T follicular helper cell (primary cell): ENCODE measurements around the gene ETV5.

Source experiments
- DNase-seq: peaks from one replicate; pipeline ENCODE4 v3.0.0-alpha.2; 2020; ENCODE audit warnings: low read depth
- total RNA-seq, 2 experiments: gene quantifications; one replicate each; lab custom pipeline; 2026; lab: John Stamatoyannopoulos, UW

The ETV5 gene
- total RNA-seq = 0 to 0.78 reads per million in 2 experiments

DNA sequence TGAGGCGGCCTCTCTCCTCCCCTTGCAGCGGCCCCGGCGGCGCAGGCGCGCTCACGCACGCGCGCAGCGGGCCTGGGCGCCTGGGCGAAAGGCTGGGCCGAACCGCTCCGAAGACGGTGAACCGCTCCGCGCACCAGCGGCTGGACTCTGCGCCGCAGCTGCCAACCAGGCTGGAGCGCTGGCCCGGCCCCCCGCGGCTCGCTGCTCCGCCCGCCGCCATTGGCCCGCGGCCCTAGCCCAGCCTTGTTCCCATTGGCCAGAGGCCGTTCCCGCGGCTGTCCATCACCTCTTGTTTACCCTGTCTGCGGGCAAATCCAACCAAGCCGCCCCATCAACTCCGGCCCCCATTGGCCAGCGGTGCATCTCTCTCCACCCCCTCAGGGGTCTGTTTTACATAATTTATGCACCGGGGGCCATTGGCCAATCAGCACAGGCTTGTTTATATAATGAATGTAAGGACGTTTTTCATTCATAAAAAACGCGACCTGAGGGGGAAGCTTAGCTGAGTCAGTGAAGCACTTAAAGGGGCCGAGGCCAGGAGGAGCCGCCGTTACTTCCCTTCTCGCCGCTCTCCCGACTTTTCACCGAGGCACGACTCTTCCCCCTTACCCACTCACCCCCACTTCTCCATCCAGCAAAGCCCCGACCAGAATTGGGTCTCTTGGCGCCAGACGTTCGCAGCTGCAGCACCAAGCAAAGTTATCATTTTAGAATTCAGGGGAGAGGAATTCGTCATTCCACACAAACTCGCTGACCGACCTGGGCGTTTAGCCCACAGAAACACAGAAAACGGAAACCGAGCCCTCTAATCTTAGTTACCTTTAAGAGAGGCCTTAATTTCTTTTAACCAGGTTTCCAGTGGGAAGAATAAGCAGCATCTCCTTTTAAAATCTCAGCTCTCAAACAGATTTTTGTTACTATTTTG lies at the start of gene ETV5:
Gene ETV5 (minus strand): TSS at position 149 of the 925 bp plus-strand sequence. CDS start 3,221 bp downstream, outside the sequence.
- peak; percentile 82 for DNase-seq

DNA sequence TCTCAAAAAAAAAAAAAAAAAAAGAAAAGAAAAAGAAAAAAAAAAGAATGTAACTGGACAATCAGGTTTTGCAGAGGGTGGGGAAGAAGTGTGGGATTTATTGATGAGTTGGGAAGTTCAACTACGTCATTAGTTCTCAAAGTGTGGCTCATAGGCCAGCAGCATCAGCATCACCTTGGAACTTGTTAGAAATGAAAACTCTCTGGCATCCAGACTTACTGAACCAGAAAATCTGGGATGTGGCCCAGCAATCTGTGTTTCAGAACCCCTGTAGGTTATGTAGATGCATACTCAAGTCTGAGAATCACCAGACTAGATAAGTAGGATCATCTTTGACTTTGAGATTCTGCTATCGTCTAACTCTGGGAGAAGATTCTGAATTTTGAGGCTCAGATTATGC lies 45.8 kb upstream of the ETV5 start:
- DNase-seq = no peak

DNA sequence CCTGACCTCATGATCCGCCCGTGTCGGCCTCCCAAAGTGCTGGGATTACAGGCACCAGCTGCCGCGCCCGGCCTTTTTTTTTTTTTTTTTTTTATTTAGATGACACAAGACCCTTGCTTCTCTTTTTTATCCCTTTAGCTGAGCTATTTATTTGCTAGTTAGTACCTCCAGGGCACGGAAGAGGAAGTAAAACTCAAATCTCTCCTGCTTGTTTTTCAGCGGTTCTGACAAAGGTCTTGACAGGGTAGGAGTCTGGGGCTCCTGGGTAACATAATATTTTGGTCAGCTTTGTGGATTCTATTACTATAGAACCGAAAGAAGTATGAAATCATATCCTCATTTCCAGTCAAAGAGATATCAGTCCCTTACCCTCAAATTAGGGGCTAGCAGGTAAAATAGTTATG lies 44.0 kb upstream of the ETV5 start:
- no peak for DNase-seq

DNA sequence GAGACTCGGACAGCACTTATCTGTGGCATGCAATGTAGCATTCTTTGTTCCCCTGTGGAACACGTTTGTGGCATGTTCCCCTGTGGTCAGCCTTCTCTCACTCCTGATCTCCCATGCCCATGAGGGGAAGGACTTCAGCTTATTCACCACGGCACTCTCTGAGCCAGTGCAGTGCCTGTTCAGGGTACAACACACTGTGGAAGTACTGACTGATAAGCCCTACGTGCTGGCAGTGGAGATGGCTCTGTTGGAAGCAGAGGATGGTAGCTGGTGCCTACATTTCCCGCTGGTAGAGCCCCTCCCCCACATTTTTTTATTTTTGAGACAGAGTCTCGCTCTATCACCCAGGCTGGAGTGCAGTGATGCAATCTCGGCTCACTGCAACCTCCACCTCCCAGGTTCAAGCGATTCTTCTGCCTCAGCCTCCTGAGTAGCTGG lies 43.5 kb upstream of the ETV5 start:
- no peak for DNase-seq

DNA sequence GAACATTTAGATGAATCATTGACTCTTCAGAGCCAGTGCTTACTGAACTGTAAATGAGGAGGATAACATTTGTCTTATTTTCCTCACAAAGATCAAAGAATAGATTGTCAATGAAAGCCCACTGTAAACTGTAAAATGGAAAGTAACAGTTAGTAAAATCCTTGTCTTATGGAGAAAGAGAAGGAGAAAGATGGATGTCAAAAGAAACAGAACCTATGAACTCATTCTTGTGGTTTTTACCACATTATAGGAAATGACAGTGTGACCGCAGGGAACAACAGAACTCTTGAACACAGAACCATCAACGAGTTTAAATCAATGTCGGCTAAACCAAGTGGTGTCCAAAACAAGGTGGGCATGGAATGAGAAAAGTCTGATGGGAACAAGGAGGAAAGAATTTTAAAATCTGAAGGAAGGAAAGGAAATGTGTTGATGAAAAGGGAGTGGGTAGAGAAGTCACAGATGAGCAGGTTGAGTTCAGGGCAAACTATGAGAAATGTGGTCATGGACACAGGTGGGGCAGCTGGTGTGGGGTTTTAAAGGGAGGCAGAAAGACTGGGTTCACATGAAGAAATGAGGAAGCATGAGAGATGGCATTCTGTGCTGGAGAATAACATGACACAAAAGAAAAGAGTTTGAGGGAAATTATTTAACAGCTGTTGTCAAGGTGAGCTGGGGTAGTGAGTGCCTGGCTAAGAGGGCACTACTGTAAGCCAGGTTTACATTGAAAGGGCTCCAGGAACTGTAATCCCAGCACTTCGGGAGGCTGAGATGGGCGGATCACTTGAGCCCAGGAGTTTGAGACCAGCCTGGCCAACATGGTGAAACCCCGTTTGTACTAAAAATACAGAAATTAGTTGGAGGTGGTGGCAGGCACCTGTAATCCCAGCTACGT lies 42.4 kb upstream of the ETV5 start:
- DNase-seq = no peak

DNA sequence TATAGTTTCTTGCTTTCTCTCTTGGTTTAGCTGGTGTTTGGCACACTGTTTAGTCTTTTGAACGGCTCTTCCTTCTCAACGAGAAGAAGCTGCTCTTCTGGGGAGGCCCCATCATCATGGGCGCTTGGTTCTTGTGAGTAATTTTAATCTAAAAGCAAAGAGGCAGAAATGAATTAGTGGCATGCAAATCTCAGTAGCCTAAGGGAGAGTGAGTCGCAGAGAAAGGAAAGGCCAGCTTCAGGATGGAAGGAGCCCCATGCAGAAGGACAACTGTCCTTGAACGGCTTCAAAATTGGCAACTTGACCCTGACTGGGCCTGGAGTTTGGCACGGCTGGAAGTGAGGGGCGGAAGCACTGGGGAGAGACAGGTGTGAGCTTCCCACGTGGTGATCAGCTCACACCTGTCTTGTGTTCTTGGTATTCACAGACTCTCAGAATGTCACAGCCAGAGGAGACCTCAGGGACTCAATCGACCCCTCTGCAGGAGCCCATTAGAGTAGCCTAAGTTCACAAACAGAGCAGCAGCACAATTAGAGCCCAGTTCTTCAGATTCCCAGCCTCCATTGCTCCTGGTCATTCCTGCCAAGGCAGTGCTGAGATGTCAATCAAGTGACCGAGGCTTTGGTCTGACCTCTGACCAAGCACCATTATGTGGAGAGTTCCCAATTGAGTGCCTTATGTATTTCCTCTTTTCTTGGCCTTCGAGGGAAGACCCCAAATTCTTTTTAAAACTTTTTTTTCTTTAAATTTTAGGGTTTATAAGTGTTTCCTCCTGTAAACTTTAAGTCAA lies 41.3 kb upstream of the ETV5 start:
- DNase-seq = no peak

DNA sequence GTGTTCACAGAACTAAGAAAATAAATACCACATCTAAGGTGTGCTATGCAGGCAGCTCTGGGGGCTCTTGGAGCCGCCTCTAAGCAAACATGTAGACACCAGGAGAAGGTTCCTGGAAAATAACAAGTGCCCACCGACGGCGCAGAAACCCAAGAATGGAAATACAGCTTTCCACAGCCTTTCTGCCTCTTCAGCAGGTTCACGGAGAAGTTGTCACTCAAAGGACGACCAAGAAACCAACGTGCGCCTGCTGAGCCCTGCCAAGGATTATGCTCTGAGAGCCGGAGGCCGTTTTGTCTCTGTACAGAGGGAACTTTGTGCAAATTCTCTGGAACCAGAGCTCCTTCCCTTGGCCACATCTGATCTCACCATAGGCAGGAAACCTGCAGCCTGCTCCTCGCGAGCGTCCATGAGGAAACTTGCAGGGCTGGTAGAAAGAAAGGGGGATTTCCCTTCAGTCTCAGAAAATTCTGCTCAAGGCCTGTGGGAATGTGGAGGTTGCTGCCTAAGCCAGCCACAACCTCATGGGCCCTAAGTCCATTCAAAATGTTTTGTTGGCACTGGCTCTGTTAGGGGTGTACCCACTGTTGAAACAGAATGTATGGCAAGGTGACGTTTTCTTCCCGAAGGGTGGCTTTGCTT lies 40.6 kb upstream of the ETV5 start:
- no peak for DNase-seq

DNA sequence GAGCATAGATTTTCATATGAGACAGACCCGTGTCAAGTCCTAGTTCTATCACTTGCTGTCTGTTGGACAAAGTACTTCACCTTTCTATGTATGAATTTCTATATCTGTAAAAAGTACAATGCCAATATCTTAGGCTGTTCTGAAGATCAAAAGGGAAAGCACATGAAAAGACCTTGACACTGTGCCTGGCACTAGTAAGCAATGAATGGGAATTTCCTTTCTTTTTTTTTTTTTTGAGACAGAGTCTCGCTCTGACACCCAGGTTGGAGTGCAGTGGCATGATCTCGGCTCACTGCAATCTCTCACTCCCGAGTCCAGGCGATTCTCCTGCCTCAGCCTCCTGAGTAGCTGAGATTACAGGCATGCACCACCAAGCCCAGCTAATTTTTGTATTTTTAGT lies 35.4 kb upstream of the ETV5 start:
- no peak for DNase-seq

DNA sequence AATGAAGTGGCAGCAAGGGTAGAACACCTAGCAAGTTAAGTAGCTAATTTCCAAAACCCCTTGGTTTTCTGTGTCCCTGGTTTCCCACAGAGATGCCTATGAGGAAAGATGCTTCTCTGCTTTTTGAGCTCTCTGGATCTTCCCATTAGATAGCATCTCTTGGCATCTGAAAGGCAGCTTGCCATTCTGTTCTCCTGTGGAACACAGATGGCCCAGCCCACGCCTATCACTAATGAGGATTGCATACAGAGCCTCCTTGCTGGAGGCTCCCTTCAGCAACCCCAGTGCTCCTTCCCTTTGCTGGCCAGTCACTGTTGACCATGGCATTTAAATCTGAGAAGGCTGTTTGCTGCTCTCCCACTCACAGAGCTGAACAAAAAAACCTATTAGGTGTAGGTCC lies 34.4 kb upstream of the ETV5 start:
- no peak for DNase-seq

DNA sequence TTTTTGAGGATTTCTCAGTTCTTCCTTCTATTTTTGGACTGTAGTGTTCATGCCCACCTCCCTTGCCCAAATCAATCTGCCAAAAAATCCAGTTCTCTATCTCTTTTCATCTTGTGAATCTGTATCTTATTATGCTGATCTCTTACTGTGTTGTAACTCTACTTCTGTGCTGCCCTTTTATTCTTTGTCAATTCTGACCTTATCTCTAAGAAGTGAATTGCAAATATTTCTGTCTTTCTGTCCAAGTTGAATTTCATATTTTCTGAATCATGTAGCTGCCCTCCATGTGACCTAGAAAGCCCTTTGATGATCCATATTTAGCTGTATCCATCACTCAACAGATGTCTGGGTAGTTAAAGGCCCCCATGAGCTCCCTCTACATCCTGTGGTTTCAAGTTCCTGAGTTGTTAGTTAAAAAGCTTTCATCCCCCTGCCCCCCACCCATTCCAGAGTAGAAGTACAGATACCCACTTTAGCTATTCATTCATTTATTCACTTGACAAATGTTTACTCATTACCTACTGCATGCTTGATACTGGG lies 33.6 kb upstream of the ETV5 start:
- no peak for DNase-seq

DNA sequence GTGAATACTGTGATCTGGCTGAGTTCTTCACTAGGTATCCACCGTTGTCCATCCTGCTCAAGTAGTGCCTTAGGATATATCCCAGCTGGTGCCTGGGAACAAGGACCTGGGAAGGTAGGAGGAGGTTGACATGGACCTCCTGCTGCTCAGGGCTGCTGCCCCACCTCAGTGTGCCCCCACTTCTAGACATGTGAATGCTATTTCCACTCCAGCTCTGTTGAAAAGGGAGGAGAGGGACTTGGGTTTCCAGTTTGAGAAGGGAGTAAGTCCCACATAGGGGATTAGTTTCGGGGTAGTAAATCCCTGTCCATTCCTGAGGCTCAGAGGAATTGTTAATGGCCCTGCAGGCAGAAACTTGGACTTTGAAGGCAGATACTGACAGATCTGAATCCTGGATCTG lies 32.9 kb upstream of the ETV5 start:
- DNase-seq = no peak

DNA sequence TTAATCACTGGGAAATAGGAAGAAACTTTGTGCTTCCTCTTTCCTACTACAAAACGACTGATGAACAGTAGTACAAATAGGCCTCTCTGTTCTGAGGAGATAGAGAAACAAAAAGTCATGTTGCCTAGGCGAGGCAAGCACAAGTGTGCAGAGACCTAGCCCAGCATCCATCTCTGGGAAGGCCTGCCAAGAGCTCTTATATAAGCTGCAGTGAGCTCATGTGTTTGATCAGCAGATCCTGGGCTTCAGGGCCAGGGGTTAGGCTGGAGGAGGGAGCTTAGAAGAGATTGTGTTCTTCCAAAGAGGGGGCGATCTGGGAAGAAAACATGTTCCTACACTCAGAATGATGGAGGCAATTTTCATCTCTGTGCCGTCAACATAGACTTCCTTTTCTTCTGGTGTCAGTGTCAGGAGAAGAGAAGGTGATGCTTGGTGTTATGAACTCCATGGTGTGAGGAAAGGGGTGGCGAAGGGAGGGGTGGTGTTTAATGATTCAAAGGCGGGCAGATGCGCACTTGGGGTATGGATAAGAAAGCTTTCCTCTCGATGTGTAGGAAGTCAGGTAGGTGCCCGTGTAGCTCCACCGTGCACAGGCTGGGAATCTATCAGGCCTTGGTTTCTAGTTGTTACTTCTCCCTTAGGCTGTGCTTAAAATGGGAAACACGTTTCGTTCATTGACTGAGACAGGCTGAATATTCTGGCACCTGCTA lies 29.5 kb upstream of the ETV5 start:
- no peak for DNase-seq

DNA sequence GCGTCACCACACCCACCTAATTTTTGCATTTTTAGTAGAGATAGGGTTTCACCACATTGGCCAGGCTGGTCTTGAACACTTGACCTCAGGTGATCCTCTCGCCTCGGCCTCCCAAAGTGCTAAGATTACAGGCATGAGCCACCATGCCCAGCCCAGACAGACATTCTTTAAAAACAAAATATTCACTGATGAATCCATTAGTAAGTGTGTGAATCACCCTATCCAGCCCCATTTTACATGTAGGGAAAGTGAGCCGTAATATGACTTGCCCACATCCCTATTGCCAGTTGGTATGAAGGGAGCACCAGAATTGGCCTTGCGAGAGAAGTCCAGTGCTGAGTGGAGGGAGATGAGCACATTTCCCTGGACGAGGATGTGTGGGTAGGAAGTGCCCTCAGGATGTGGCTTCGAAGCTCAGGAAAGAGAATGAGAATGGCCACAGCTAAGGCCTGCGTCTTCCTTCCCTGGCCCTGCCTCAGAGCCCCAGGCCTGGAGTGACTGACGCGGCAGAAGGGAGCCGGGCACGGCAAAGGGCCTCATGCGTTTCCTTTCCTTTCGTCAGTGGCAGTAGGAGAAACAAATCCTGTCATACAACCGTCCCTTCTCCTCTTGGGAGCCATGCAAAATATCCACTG lies 28.3 kb upstream of the ETV5 start:
- no peak for DNase-seq

DNA sequence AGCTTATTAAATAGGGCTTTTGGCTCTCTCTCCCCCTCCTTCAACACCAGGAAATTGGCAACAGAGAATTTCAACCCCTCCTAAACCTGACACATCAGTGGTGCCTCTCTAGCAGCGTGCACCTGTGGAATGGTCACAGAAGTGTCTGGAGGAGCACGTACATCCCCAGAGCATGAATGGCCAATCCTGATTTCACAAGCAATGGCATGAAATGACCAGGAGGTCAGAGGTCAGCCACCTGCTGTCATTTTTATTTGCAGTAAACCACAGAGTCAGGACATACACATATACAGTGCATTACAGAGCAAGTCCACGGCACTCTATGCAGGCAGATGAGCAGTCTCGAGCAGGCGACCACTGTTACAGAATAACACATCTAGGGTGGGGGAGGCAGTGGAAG lies 25.1 kb upstream of the ETV5 start:
- DNase-seq = no peak

DNA sequence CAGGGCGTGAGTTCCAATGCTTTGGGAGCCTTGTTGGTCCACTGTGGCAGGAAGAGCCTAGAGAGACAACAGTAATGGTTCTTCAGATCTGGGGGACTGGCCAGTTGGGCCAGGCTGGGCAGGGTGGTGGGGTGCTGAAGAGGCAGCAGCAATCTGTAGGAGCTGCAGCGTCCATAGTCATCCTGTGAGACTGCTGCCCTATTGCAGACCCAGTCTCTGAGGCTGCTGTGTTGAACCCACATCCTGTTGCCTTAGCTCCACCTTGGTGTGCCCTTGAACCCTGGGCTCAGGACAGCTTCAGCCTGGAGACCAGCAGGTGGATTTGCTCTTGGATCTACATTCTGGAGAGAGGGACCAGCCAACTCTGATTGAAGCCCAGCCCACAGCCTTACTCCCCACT lies 23.6 kb upstream of the ETV5 start:
- no peak for DNase-seq

DNA sequence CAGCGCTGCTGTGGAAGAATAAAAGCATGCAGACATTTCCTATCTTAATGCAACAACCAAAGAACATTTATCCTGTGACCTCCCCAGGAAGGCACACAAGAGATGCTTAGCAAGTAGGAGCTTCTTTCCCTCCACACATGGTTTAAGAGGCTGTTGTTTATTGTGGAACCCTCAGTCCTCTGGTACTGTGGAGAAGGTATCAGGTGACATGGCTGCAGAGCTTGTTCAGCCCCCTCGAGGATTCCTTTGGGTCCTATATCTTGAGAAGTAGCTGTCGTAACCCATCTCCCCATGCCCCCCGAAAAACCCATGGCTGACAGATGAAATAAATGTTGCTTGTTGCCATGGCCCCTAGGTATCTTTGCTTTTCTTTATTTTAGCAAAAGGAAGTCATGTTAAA lies 20.3 kb upstream of the ETV5 start:
- no peak for DNase-seq

DNA sequence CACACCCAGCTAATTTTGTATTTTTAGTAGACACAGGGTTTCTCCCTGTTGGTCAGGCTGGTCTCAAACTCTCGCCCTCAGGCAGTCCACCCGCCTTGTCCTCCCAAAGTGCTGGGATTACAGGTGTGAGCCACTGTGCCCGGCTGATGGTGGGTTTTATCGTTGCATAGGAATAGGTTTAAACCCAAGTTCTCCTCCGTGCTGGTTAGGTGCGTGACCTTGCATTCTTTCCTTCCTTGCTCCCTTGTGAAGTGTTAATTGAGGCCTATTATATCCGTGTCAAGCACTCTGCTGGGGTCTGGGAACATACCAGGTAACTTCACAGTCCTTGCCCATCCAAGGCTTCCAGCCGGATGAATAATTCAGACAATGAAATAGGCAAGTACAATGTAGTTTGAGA lies 19.3 kb upstream of the ETV5 start:
- DNase-seq = no peak

DNA sequence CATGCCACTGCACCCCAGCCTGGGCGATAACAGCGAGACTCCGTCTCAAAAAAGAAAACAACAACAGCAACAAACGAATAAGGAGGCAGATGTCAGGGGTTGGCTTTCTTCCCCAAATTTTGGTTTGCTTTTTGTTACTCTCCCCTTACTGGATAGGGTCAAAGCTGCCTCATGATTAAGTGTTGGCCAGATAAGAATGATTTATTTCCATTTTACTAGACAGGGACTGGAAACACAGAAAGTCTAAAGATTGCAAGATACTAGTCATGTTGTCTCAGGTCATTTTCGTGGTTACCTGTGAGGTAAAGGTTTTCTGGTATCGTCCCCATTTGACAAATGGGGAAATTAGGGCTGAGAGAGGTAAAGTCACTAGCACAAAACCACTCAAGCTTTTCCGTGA lies 18.6 kb upstream of the ETV5 start:
- no peak for DNase-seq

DNA sequence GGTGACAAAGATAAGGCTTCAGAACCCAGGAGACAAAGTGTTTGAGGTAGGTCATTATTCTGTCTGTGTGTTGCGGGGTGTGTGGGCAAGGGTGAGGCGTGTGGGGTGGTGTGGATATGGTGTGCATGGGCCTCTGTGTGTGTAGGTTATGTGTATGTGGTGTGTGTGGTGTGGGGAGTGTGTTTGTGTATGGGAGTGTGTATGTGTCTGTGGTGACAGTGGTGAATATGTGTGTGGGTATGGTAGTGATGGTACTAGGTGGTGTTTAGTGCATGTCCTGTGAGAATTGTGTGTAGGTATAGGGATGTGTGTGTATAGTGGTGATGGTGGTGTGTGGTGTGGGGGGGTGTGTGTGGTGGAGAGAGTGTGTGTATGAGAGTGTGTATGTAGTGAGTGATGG lies 16.2 kb upstream of the ETV5 start:
- DNase-seq = no peak

DNA sequence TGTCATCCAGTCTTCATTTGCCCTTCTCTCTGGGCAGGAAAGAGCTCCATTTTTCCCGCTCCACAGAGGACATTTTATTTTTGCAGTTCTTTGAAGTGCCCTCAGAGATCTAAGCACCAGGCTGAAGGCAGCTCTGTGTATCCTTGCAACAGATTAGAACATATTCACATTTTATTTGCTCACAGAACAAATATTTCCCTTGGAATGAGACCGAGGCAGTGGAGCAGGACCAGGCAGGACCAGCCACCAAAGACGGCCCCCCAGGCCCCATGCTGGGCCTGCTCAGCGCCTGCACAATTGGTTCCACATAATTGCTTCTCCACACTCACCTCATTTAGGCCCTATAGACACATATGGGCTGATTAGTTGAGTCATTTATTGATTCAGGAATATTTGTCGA lies 15.7 kb upstream of the ETV5 start:
- no peak for DNase-seq
